ENCODE results near the gene SUPT5H. TPM values are rescaled to one million over a fixed set of nuclear protein-coding genes. Genes with fewer than 3 reads are reported as not detected.

Gene SUPT5H
- total and polyA plus RNA-seq, 12 donors = 56.2 to 149 (median 84.3) TPM

- ATAC-seq (no peak), DNase-seq (no peak)
- Histone ChIP-seq H3K36me3 (peaks cover 0 to 34% (median 26%) of the 10 kb centered on the region in 9 donors), H3K27ac (peak overlapping the region in 3 of 10 donors; percentile 26 to 96 (median 84)), H3K27me3 (peaks cover 0 to 6% (median 0%) of the 10 kb centered on the region in 7 donors), H3K4me1 (peaks cover 14 to 58% (median 38%) of the 10 kb centered on the region in 9 donors), H3K9me3 (no peaks in the 10 kb centered on the region), H3K4me3 (peak overlapping the region in 2 of 10 donors; percentile 12 to 99)
- TF ChIP-seq, protein P1, sequence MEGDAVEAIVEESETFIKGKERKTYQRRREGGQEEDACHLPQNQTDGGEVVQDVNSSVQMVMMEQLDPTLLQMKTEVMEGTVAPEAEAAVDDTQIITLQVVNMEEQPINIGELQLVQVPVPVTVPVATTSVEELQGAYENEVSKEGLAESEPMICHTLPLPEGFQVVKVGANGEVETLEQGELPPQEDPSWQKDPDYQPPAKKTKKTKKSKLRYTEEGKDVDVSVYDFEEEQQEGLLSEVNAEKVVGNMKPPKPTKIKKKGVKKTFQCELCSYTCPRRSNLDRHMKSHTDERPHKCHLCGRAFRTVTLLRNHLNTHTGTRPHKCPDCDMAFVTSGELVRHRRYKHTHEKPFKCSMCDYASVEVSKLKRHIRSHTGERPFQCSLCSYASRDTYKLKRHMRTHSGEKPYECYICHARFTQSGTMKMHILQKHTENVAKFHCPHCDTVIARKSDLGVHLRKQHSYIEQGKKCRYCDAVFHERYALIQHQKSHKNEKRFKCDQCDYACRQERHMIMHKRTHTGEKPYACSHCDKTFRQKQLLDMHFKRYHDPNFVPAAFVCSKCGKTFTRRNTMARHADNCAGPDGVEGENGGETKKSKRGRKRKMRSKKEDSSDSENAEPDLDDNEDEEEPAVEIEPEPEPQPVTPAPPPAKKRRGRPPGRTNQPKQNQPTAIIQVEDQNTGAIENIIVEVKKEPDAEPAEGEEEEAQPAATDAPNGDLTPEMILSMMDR (IDR thresholded peaks at IDR 0.05) = no peak
- intact Hi-C loops (cut with DNase I) = loop anchor here in 1 of 10 donors (2.0 kb wide), 1 partner anchor 19 kb away; no protein-coding TSS in a partner anchor
- WGBS, 2 donors = 97% methylated on average over 8 of the region's 8 CpGs
Observed at GRCh38 chr19:39433480-39434079, 11.8 kb upstream of the SUPT5H start.

DNA sequence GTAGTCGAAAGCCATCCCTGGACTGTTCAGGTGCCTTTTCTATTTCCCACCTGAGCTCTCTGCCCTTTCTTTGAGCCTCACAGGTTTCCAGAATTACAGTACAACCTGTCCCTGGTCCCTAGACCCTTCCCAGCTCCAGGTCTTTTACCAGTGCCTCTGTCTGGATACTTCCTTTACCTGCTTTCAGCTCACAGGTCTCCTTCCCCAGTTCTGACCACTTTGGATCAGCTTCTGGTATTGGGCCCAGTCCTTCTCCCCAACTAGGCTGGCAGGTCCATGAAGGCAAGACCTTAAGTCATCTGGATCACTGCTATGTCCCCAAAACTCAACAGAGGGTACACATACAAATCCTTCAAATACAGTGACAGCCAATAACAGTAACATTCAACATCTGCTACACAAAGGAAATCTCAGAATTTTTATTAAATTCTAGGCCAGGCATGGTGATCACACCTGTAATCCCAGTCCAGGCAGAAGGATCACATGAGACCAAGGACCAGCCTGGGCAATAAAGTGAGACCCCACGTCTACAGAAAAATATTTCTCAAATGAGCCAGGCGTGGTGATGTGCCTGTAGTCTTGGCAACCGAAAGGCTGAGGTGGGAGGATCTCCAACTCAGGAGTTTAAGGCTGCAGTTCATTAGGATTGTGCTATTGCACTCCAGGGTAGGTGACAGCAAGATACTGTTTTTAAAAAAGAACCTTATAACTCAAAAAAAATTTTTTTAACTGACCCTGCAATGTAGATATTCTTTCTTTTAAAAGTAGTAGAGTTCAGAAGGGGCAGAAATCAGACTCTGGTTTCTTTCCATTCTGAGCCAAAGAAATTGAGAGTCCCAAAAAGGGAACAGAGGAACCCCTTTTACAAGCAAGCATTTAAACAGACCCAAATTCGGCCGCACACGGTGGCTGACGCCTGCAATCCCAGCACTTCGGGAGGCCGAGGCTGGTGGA lies 11.0 kb upstream of the SUPT5H start:
- Histone ChIP-seq H3K9me3 (no peaks in the 10 kb centered on the region), H3K4me1 (peaks cover 10 to 49% (median 29%) of the 10 kb centered on the region in 9 donors), H3K27ac (peak overlapping the region in 6 of 10 donors; percentile 84 to 96 (median 90)), H3K36me3 (peaks cover 0 to 34% (median 26%) of the 10 kb centered on the region in 9 donors), H3K4me3 (peak overlapping the region in 9 of 10 donors; percentile 78 to 99 (median 86)), H3K27me3 (peaks cover 0 to 6% (median 0%) of the 10 kb centered on the region in 7 donors)
- intact Hi-C loops (cut with DNase I) = no loop called here
- DNase-seq (no peak), ATAC-seq (no peak)
- TF ChIP-seq, protein P1 (IDR thresholded peaks at IDR 0.05) = no peak
- 58 to 64% methylated on average over 10 of the region's 10 CpGs for WGBS, 2 donors

DNA sequence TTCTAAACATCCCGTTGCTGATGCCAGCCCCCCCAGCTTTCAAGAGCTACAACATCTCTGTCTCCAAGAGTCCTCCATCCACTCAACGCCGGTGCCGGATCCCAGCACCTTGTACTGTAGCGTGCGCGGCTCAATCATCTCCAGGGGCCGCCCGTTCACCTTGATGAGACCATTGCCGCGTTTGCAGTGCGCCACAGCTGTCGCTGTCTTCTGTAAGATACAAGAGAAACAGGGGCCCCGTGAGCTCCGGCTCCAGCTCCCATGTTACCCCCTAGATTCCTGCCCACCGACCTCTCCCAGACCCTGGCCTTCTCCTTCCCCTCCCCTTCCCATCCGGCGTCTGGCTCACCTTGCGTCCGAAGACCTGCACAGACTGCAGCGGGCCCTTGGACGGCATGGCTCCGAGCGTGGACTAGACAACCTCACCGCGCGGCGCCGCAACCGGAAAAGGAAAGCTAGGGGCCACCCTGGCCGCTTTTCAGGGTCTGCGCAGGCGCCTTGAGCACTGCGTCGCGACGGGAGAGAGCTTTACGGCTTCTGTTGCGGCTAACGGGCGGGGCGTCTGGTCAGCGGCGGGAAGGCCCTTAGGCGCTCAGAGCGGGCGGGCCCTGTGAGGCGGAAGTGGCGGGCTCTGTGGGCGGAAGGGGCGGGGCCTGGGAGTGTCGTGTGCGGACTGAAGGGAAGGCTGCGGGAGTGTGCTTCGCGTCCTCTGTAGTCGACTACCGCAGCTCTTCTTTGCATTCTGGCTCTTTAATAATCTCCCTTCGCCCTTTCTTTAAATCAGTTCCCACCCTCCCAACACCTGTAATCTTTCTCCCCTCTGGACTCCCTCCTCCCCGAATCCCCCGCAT lies 9.7 kb upstream of the SUPT5H start, which contains the start of gene RPS16:
Gene RPS16, minus strand, starts transcription at position 451 of the 851 bp plus-strand sequence. Its CDS starts 54 bp downstream, at position 397.
- ATAC-seq = peak; percentile 98 to 100 (median 99)
- 0% methylated on average over 61 of the region's 61 CpGs for WGBS, 2 donors
- H3K27me3 ChIP-seq = peaks cover 0 to 6% (median 0%) of the 10 kb centered on the region in 7 donors

More for the DNA sequence above, 9.7 kb upstream of the SUPT5H start, which contains the start of gene RPS16:
- TF ChIP-seq, protein P1 (IDR thresholded peaks at IDR 0.05) = peak in 2 of 9 donors; percentile 9 to 18
- peaks cover 10 to 45% (median 27%) of the 10 kb centered on the region in 9 donors for H3K4me1 ChIP-seq
- no peaks in the 10 kb centered on the region for H3K9me3 ChIP-seq
- peak within 1 kb of the TSS; percentile 78 to 99 (median 84) for H3K4me3 ChIP-seq
- intact Hi-C loops (cut with DNase I) = no loop called here
- H3K36me3 ChIP-seq = peaks cover 0 to 34% (median 26%) of the 10 kb centered on the region in 9 donors
- peak within 1 kb of the TSS; percentile 59 to 96 (median 88) for H3K27ac ChIP-seq
- DNase-seq = peak; percentile 99

Measured in heart right ventricle (tissue), 16 donors.